Measurements from ENCODE around the gene VPS35L. TPM values are rescaled to one million over a fixed set of nuclear protein-coding genes. Genes with fewer than 3 reads are reported as not detected.
A peak's percentile ranks its signal among the peaks of the same experiment; 100 is the strongest.

The VPS35L gene
- total RNA-seq, 2 experiments from 2014 or later: 33.9 to 38.0 TPM

DNA sequence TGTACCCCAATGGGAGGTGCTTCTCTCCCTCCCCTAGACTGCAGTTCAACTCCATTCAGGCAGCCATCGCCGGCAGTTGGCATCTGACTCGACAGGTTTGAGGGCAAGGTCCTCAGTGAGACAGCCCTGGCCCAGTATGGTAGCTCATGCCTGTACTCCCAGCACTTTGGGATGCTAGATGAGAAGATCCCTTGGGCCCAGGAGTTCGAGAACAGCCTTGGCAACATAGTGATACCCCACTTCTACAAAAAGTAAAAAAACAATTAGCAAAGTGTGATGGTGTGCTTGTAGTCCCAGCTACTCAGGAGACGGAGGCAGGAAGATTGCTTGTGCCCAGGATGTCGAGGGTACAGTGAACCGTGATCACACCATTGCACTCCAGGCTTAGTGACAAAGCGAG is 12.1 kb downstream of the VPS35L start:
- Mint-ChIP-seq H3K4me1 (ENCODE audit: low read depth) (no peaks in the 10 kb centered on the region), H3K9me3 (peaks cover 5% of the 10 kb centered on the region), H3K27me3 (no peaks in the 10 kb centered on the region), H3K36me3 (peaks cover 21% of the 10 kb centered on the region), H3K27ac (no peak overlapping the region), H3K4me3 (no peak overlapping the region)
- no peak for DNase-seq
- intact Hi-C loops (cut with micrococcal nuclease): no loop called here
- ChIA-PET POLR2A (no interaction called here), CTCF (interaction anchor here (1.4 to 1.6 kb wide), 2 partner anchors 12 to 16 kb away, joined by 3 read pairs; partner anchors contain the start of gene VPS35L)

- POLR2A ChIA-PET: no interaction called here
- intact Hi-C loops (cut with micrococcal nuclease): no loop called here
- no peaks in the 10 kb centered on the region for H3K27me3 Mint-ChIP-seq
- CTCF ChIA-PET: no interaction called here
- no peaks in the 10 kb centered on the region for H3K9me3 Mint-ChIP-seq
- H3K4me1 Mint-ChIP-seq (ENCODE audit: low read depth): no peaks in the 10 kb centered on the region
- H3K36me3 Mint-ChIP-seq: peaks cover 36% of the 10 kb centered on the region
- no peak overlapping the region for H3K4me3 Mint-ChIP-seq
- DNase-seq: no peak
- H3K27ac Mint-ChIP-seq: no peak overlapping the region
Measured at GRCh38 chr16:19573997-19574396, 18.5 kb downstream of the VPS35L start.

GRCh38 chr16:19574615-19575014 is 19.1 kb downstream of the VPS35L start:
- intact Hi-C loops (cut with micrococcal nuclease): no loop called here
- Mint-ChIP-seq H3K27ac (no peak overlapping the region), H3K9me3 (no peaks in the 10 kb centered on the region), H3K36me3 (peaks cover 35% of the 10 kb centered on the region), H3K27me3 (no peaks in the 10 kb centered on the region), H3K4me1 (ENCODE audit: low read depth) (no peaks in the 10 kb centered on the region), H3K4me3 (no peak overlapping the region)
- no peak for DNase-seq
- ChIA-PET POLR2A (no interaction called here), CTCF (interaction anchor here (0.6 kb wide), 1 partner anchor 483 kb away, joined by 3 read pairs; no protein-coding TSS in a partner anchor)

DNA sequence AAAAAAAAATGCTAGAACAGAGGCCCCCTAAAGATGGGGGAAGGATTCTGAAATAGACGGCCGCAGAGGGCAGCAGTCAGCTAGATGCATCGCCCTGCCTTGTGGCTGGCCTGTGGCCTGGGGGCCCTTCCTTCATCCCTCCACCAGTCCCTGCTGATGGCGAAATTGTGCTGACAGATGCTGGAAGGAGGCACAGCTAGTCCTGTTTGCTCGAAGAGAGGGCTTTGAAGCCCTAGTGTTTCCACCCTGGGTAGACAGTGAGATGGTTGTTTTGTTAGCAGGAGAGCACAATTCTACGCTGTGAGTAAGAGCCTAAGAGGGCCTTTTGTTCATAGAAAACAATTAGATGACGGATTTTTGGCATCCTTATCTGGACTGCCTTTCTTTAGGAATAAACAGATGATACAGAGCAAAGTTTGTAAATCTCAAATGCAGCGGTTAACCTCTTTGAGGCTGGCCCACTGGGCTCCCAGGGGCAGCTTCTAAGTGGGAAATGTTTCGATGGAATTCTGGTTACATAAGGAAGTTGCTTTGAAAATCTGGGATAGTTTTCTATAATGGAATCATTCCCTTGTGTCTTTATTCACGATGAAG is 23.0 kb downstream of the VPS35L start:
- Mint-ChIP-seq H3K27ac (no peak overlapping the region), H3K27me3 (no peaks in the 10 kb centered on the region), H3K4me3 (no peak overlapping the region), H3K36me3 (peaks cover 59% of the 10 kb centered on the region), H3K4me1 (ENCODE audit: low read depth) (no peaks in the 10 kb centered on the region), H3K9me3 (peaks cover 8% of the 10 kb centered on the region)
- intact Hi-C loops (cut with micrococcal nuclease): no loop called here
- DNase-seq: no peak
- ChIA-PET POLR2A (no interaction called here), CTCF (no interaction called here)

- H3K9me3 Mint-ChIP-seq: peaks cover 8% of the 10 kb centered on the region
- CTCF ChIA-PET: no interaction called here
- H3K27me3 Mint-ChIP-seq: no peaks in the 10 kb centered on the region
- H3K27ac Mint-ChIP-seq: no peak overlapping the region
- POLR2A ChIA-PET: no interaction called here
- H3K36me3 Mint-ChIP-seq: peaks cover 48% of the 10 kb centered on the region
- H3K4me3 Mint-ChIP-seq: no peak overlapping the region
- DNase-seq: no peak
- peaks cover 5% of the 10 kb centered on the region for H3K4me1 Mint-ChIP-seq (ENCODE audit: low read depth)
- intact Hi-C loops (cut with micrococcal nuclease): loop anchor here (10.0 kb wide), 1 partner anchor 133 kb away; the partner anchor contains the start of genes IQCK and KNOP1
Measured at GRCh38 chr16:19582050-19582831, 26.7 kb downstream of the VPS35L start.

GRCh38 chr16:19583665-19584300 is 28.3 kb downstream of the VPS35L start:
- peaks cover 39% of the 10 kb centered on the region for H3K36me3 Mint-ChIP-seq
- no peak overlapping the region for H3K4me3 Mint-ChIP-seq
- H3K4me1 Mint-ChIP-seq (ENCODE audit: low read depth): peaks cover 9% of the 10 kb centered on the region
- ChIA-PET POLR2A (interaction anchor here (0.6 kb wide), 1 partner anchor 151 kb away, joined by 3 read pairs; no protein-coding TSS in a partner anchor), CTCF (interaction anchor here (0.5 to 2.4 kb wide), 33 partner anchors 8 to 802 kb away, joined by 3 to 17 read pairs (median 3); partner anchors contain the start of genes GPRC5B and VPS35L)
- H3K27ac Mint-ChIP-seq: no peak overlapping the region
- H3K9me3 Mint-ChIP-seq: peaks cover 8% of the 10 kb centered on the region
- intact Hi-C loops (cut with micrococcal nuclease): loop anchor here (1.0 to 10.0 kb wide), 2 partner anchors 131 to 303 kb away; partner anchors contain the start of genes IQCK and KNOP1
- DNase-seq: peak; percentile 32
- H3K27me3 Mint-ChIP-seq: no peaks in the 10 kb centered on the region

- intact Hi-C loops (cut with micrococcal nuclease): loop anchor here (10.0 kb wide), 1 partner anchor 126 kb away; the partner anchor contains the start of genes IQCK and KNOP1
- CTCF ChIA-PET: interaction anchor here (1.2 to 1.6 kb wide), 3 partner anchors 10 to 33 kb away, joined by 3 to 7 read pairs (median 3); partner anchors contain the start of gene VPS35L
- POLR2A ChIA-PET: no interaction called here
Measured at GRCh38 chr16:19588661-19589060, 33.2 kb downstream of the VPS35L start.

GRCh38 chr16:19589106-19589505 is 33.6 kb downstream of the VPS35L start:
- ChIA-PET POLR2A (no interaction called here), CTCF (interaction anchor here (1.2 to 1.6 kb wide), 3 partner anchors 9 to 34 kb away, joined by 3 to 7 read pairs (median 3); partner anchors contain the start of gene VPS35L)
- H3K4me3 Mint-ChIP-seq: no peak overlapping the region
- H3K27ac Mint-ChIP-seq: no peak overlapping the region
- intact Hi-C loops (cut with micrococcal nuclease): loop anchor here (10.0 kb wide), 1 partner anchor 126 kb away; the partner anchor contains the start of genes IQCK and KNOP1
- DNase-seq: no peak
- peaks cover 13% of the 10 kb centered on the region for H3K36me3 Mint-ChIP-seq
- peaks cover 12% of the 10 kb centered on the region for H3K4me1 Mint-ChIP-seq (ENCODE audit: low read depth)
- no peaks in the 10 kb centered on the region for H3K9me3 Mint-ChIP-seq
- no peaks in the 10 kb centered on the region for H3K27me3 Mint-ChIP-seq

More at GRCh38 chr16:19588661-19589060, 33.2 kb downstream of the VPS35L start:
- Mint-ChIP-seq H3K36me3 (peaks cover 15% of the 10 kb centered on the region), H3K9me3 (no peaks in the 10 kb centered on the region), H3K4me1 (ENCODE audit: low read depth) (peaks cover 14% of the 10 kb centered on the region), H3K4me3 (no peak overlapping the region), H3K27ac (no peak overlapping the region), H3K27me3 (no peaks in the 10 kb centered on the region)
- peak; percentile 8 for DNase-seq

GRCh38 chr16:19589771-19590302 is 34.3 kb downstream of the VPS35L start:
- ChIA-PET CTCF (interaction anchor here (1.2 to 1.6 kb wide), 2 partner anchors 12 to 34 kb away, joined by 3 to 7 read pairs; partner anchors contain the start of gene VPS35L), POLR2A (no interaction called here)
- H3K4me1 Mint-ChIP-seq (ENCODE audit: low read depth): peaks cover 11% of the 10 kb centered on the region
- no peaks in the 10 kb centered on the region for H3K27me3 Mint-ChIP-seq
- H3K9me3 Mint-ChIP-seq: no peaks in the 10 kb centered on the region
- H3K4me3 Mint-ChIP-seq: no peak overlapping the region
- H3K27ac Mint-ChIP-seq: no peak overlapping the region
- H3K36me3 Mint-ChIP-seq: peaks cover 13% of the 10 kb centered on the region
- no peak for DNase-seq
- intact Hi-C loops (cut with micrococcal nuclease): loop anchor here (10.0 kb wide), 1 partner anchor 125 kb away; the partner anchor contains the start of genes IQCK and KNOP1

DNA sequence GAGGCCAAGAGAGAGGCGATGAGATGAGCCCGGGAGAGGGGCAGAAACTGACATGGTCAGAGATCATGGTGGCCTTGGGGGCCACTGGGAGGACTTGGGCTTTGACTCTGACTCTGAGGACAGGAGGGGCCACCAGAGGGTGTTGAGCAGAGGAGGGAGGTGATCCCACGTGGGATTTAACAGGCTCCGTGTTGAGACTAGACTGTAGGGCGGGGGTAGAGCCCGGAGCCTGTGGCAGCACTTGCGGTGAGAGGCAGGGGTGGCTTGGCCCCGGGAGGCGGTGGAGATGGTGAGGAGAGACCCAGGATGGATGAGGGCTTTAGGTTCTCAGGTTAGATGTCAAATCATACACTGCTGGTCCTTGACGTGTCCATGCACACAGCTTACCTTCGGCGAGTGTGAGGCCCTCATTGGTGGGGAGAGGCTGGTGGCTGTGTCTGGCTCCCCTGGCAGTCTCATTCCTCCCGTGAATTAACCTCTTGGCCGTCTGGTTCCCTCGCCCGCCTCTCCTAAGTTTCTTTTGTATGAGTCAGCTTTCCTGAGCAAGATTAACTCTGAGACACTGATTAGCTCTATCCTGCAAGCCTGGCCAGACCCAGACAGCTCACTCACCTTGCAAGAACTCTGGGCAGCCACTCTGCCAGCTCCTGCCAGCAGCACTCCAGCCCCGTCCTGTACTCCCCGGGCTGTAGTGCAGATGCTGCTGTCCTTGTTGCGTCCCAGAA is 39.7 kb downstream of the VPS35L start:
- Mint-ChIP-seq H3K36me3 (peaks cover 8% of the 10 kb centered on the region), H3K4me3 (no peak overlapping the region), H3K27me3 (no peaks in the 10 kb centered on the region), H3K27ac (no peak overlapping the region), H3K4me1 (ENCODE audit: low read depth) (no peaks in the 10 kb centered on the region), H3K9me3 (no peaks in the 10 kb centered on the region)
- intact Hi-C loops (cut with micrococcal nuclease): no loop called here
- ChIA-PET POLR2A (no interaction called here), CTCF (interaction anchor here (2.4 kb wide), 1 partner anchor 11 kb away, joined by 9 read pairs; no protein-coding TSS in a partner anchor)
- no peak for DNase-seq

GRCh38 chr16:19598805-19599510 is 43.5 kb downstream of the VPS35L start:
- Mint-ChIP-seq H3K36me3 (peaks cover 9% of the 10 kb centered on the region), H3K4me3 (no peak overlapping the region), H3K27me3 (no peaks in the 10 kb centered on the region), H3K9me3 (no peaks in the 10 kb centered on the region), H3K4me1 (ENCODE audit: low read depth) (no peaks in the 10 kb centered on the region), H3K27ac (no peak overlapping the region)
- intact Hi-C loops (cut with micrococcal nuclease): no loop called here
- no peak for DNase-seq
- ChIA-PET CTCF (interaction anchor here (0.7 to 3.6 kb wide), 6 partner anchors 11 to 290 kb away, joined by 3 to 11 read pairs (median 7); partner anchors contain the start of gene VPS35L), POLR2A (no interaction called here)
